ENCODE results near the gene CERS6. TPM values are rescaled to one million over a fixed set of nuclear protein-coding genes. Genes with fewer than 3 reads are reported as not detected.

CERS6 gene
- total RNA-seq, 1 experiment from 2014 or later, result 17.3 TPM

GRCh38 chr2:168454737-168455644, 1.1 kb upstream of the CERS6 start:
- H3K36me3 Mint-ChIP-seq, result no peaks in the 10 kb centered on the region
- H3K4me1 Mint-ChIP-seq, result peaks cover 22% of the 10 kb centered on the region
- ATAC-seq, result no peak
- POLR2A ChIA-PET, result interaction anchor here (0.7 kb wide), 1 partner anchor 15 kb away, joined by 4 read pairs; no protein-coding TSS in a partner anchor
- TF ChIP-seq FOXP4 (CRISPR knock-in tag; IDR thresholded peaks at IDR 0.05) (no peak), PREB (CRISPR knock-in tag; IDR thresholded peaks at IDR 0.05; ENCODE audit: borderline replicate concordance) (no peak), GTF2I (CRISPR knock-in tag; conservative IDR thresholded peaks at IDR 0.05) (no peak)
- H3K4me3 Mint-ChIP-seq, result no peak overlapping the region
- H3K9me3 Mint-ChIP-seq, result no peaks in the 10 kb centered on the region
- peaks cover 10% of the 10 kb centered on the region for H3K27me3 Mint-ChIP-seq (ENCODE audit: low read depth)
- H3K27ac Mint-ChIP-seq, result no peak overlapping the region
- CTCF ChIA-PET, result interaction anchor here (1.0 kb wide), 1 partner anchor 39 kb away, joined by 3 read pairs; no protein-coding TSS in a partner anchor
- DNase-seq (ENCODE audit: low spot score), result no peak

- ChIA-PET CTCF (no interaction called here), POLR2A (no interaction called here)
- Mint-ChIP-seq H3K27me3 (ENCODE audit: low read depth) (peaks cover 10% of the 10 kb centered on the region), H3K27ac (no peak overlapping the region), H3K4me1 (peaks cover 24% of the 10 kb centered on the region), H3K9me3 (no peaks in the 10 kb centered on the region), H3K4me3 (no peak overlapping the region; the same call in 1 of the 2 replicates), H3K36me3 (no peaks in the 10 kb centered on the region)
- peak; percentile 45 for DNase-seq (ENCODE audit: low spot score)
- peak; percentile 42 for ATAC-seq
- TF ChIP-seq RELA (CRISPR knock-in tag; IDR thresholded peaks at IDR 0.05; ENCODE audit: borderline replicate concordance) (peak; percentile 22; the same call in 1 of the 2 replicates), GABPB1 (CRISPR knock-in tag; IDR thresholded peaks at IDR 0.05) (0 out of 2 replicates have a peak, but pooled peaks have one; percentile 22), HMGXB4 (CRISPR knock-in tag; IDR thresholded peaks at IDR 0.05) (peak; percentile 43; the same call in 1 of the 2 replicates), JUN (CRISPR knock-in tag; IDR thresholded peaks at IDR 0.05) (0 out of 2 replicates have a peak, but pooled peaks have one; percentile 49), RORB (CRISPR knock-in tag; IDR thresholded peaks at IDR 0.05) (no peak), IRF2 (CRISPR knock-in tag; IDR thresholded peaks at IDR 0.05; ENCODE audit: borderline replicate concordance, low read depth) (no peak), MAX (CRISPR knock-in tag; IDR thresholded peaks at IDR 0.05) (peak; percentile 72), ZBTB21 (CRISPR knock-in tag; IDR thresholded peaks at IDR 0.05; ENCODE audit: borderline replicate concordance) (0 out of 2 replicates have a peak, but pooled peaks have one; percentile 67), ARID4B (CRISPR knock-in tag; IDR thresholded peaks at IDR 0.05; ENCODE audit: borderline replicate concordance) (peak; percentile 57; the same call in 1 of the 2 replicates), ESRRA (CRISPR knock-in tag; IDR thresholded peaks at IDR 0.05; ENCODE audit: borderline replicate concordance) (no peak), JAZF1 (CRISPR knock-in tag; IDR thresholded peaks at IDR 0.05) (no peak), ZBTB43 (CRISPR knock-in tag; IDR thresholded peaks at IDR 0.05) (0 out of 2 replicates have a peak, but pooled peaks have one; percentile 25), ATF3 (CRISPR knock-in tag; conservative IDR thresholded peaks at IDR 0.05) (no peak), EMX1 (CRISPR knock-in tag; IDR thresholded peaks at IDR 0.05) (no peak), USF2 (CRISPR knock-in tag; IDR thresholded peaks at IDR 0.05) (peak; percentile 31; the same call in 1 of the 2 replicates), TEAD1 (CRISPR knock-in tag; IDR thresholded peaks at IDR 0.05) (peak; percentile 52; the same call in 1 of the 2 replicates)
These were observed 583 bp downstream of the CERS6 start for GRCh38 chr2:168456521-168457189.

Measured in WTC11 (cell line).